ENCODE data around the gene RCOR1.
"Not testable (repeated sequence)": the region's sequence is repeated elsewhere in the genome, so short reads cannot be mapped to it uniquely, and the experiment has no call there.

RCOR1 gene

DNA sequence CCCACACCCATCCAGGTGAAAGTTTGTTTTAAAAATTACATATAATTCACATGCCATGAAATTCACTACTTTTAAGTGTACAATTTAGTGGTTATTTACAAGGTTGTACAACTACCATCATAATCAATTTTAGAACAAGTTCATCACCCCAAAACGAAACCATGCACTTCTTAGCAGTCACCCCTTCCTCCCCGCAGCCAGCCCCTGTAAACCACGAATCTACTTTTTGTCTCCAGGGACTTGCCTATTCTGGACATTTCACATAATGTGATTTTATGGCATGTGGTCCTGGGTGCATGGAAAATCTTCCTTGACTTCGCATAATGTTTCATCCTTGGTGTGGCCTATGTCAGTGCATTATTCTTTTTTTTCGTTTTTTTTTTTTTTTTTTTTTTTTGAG, 165.6 kb downstream of the RCOR1 start:
- no peak for DNase-seq

DNA sequence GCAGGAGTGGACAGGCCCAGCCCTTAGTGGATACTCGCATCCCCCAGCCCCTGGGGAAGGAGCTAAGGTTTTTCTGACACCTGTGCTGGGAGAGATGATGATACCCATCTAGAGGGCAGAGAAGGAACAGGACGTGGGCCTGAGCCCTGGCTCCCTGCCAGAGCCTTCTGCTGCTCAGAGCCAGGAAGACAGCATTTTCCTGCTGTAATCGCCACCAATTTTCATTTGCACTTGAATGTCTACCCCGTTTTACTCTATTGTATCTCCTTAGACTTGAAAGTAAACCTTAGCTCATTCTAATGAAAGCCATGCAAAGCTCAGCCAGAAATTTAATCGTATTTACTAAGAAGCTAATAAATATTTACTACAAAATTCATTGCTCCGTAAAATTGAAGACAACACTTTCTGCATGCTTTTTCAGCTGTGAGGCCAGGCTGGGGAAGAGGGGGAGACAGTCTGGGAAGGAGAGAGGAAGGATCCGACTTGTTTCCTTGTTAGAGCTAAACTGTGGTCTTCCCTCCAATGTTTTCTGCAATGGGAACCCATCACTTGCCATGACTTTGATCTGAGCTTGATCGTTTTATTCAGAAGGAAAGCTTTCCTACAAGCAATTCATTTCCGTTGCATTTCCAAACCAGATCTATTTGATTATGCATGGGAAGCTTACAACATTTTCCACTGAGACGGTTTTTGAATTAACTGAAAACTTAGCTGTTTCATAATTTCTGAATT, 167.2 kb downstream of the RCOR1 start:
- DNase-seq = no peak

DNA sequence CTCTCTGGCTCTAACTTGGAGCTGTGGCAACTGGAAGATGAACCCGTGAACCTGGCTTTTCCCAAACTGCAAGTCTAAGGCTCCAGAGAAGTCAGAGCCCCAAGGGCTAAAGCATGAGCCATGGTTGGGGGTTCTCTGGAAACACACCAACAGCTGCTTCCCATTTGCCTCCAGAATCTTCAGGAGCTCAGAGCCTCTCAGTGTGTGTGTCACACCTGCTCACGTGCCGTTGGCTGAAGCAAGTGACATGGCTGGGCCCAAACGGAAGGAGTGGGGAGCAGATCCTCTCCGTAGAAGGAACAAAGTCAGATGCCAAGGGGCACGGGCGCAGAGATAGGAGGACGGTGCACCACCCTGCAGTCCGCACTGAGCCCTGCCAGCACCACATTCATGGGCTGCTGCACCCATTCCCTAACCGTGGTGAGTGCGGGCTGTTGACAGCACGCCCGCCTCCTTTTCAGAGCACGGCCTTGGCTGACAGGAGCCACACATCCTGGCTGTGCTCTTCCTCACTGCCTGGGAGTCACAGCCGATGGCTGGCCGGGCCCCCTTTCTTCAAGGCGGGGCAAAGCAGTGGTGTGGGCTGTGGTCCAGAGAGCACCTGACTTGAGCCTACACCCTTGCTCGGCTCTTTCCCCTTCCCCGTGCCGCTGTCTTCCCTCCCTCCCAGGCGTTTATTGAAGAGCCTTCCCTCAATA, 168.2 kb downstream of the RCOR1 start:
- DNase-seq = no peak

DNA sequence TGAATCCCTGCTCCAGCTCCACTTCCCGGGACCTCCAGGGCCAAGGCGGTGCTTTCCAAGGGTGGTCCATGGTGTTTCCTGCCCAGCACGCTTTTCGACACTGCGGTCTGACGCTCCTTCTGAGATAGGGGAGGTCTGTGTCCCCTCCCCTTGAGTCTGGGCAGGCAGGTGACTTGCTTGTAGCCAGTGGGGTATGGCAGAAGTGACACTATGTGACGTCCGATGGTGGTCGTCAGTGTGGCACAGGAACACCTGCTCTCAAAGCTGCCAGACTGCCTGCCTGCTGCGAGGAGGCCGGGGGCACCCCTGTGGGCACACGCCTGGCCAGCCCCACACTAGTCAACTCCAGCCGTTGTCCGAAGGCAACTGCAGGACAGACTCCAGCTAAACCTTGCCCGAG, 168.8 kb downstream of the RCOR1 start:
- no peak for DNase-seq

DNA sequence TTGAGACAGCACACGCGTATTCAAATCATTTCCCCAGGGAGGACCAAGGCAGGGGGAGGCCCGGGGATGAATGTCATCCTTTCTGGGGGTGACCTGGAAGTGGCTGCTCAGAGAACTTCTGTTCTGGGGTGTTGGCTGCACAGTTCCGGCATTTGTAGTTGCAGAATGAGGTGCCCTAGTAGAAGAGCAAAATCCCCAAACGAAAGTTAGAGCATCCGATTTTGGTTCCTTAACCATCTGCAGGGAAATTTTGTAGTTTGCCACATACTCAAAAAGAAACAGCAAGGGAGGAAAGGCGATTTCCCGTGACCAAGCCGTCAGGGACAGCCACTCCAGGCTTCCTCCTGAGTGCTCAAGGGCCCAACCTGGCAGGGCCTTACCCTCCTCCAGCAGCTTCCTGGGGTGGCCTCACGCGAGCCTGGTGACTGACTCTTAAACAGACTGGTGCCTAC, 171.8 kb downstream of the RCOR1 start:
- no peak for DNase-seq

DNA sequence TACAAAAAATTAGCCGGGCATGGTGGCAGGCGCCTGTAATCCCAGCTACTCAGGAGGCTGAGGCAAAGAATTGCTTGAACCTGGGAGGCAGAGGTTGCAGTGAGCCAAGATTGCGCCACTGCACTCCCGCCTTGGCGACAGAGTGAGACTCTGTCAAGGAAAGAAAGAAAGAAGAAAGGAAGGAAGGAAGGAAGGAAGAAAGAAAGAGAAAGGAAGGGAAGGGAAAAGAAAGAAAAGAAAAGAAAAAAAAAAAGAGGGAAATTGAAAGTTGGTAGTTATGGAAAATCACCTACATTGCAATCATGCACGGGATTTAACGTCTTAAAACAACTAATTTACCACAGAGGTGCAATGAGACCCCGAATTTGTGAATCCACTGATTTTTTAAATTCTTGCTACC, 173.3 kb downstream of the RCOR1 start:
- not testable (repeated sequence) for DNase-seq

DNA sequence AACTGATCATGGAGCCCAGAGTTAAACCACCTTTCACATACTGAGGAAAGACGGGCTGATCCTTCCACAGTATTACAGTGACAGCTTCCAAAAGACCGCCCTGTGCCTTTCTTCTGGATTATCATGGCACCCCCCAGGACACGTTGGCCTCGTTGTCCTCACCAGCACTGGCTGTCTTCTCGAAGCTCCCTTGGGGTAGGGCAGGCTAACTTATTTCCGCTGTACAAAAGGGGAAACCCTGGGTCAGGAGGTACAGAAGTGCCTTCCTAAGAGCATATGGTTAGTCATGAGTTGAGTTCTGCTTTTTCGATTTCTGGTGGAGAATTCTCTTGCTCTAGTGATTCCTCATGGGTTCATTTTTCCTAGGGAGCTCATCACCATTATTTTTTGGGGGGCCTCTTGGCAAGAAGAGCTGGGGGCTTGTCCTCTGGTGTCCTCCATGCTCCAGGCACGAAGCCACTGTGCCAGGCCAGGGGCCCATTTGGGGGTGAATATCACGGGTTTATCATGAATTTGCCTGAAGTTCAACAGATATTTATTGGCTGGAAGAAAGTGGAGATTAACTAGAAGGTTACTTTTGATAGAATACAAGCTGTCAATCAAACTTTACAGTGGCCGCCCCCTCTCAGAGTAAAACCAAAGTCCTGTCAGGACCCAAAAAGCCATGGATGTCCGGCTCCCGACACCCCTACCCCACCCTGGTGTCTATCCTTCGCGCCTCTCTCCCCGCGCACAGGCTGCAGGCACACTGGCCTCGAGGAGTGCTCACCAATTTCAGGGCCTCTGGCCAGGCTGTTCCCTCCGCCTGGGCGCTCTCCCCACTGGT, 176.0 kb downstream of the RCOR1 start:
- DNase-seq = no peak

DNA sequence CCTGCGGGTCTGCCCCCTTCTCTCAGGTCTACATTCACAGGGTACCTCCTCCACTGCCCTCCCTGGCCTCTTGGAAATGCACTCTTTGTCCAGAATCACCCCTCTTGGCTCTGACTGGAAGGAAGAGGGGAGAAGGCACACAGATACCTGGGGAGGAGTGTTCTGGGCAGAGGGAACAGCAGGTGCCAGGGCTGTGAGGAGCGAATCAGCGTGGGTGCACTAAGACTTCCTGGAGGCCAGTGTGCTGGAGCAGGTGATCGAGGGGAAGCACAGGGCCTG, 176.5 kb downstream of the RCOR1 start:
- no peak for DNase-seq

DNA sequence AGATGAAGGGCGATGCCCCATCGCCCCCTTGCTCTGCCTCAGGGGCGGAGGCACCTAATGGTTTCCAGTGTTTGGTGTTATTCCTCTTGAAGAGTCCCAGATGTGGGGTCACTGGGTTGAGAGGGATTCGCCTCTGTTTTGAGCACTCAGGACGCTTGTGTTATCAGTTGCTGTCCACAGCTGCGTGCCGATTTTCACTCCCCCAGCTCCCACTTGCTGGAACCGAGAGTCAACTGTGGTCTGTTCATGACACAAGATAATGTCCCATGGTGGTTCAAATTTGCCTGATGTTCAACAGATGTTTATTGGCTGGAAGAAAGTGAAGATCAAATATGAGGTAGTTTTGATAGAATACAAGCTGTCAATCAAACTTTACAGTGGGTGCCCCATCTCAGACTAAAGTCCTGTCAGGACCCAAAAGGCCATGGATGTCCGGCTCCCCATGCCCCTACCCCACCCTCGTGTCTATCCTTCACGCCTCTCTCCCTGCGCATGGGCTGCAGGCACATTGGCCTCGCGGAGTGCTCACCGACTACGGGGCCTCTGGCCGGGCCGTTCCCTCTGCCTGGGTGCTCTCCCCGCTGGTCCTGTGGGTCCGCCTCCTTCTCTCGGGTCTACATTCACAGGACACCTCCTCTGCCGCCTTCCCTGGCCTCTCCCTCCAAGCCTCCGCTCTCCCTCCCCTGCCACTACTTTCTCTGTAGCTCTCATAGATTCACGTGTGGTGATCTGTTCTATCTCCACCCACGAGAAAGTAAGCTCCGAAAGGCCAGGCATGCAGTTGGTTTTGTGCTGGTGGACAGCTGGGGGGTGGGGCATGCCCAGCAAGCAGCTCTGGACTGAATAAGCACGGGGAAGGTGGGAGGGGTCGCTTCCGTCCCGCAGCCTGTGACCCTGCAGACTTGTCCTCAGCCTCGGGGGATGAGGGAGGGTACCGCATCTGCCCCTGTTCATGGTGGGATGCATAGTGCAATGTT, 178.0 kb downstream of the RCOR1 start:
- DNase-seq = no peak

DNA sequence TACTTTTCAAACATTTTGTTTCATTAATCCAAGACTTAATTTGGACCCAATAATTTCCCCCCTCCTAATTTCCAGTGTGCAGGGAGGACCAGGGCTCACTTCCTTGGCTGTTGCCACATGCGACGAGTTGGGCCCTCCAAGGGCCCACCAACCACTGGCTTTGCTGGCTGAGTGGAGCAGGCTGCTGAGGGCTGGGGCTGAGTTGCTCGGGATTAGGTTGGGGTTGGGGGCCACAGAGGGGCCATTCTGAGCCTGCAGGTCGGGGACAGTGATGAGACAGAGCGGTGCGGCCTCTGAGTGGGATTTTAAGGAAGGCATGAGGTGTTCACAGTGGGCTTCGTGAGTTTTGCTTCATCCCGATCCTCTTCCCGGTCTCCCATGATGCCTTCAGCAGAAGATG, 178.7 kb downstream of the RCOR1 start:
- DNase-seq = no peak

DNA sequence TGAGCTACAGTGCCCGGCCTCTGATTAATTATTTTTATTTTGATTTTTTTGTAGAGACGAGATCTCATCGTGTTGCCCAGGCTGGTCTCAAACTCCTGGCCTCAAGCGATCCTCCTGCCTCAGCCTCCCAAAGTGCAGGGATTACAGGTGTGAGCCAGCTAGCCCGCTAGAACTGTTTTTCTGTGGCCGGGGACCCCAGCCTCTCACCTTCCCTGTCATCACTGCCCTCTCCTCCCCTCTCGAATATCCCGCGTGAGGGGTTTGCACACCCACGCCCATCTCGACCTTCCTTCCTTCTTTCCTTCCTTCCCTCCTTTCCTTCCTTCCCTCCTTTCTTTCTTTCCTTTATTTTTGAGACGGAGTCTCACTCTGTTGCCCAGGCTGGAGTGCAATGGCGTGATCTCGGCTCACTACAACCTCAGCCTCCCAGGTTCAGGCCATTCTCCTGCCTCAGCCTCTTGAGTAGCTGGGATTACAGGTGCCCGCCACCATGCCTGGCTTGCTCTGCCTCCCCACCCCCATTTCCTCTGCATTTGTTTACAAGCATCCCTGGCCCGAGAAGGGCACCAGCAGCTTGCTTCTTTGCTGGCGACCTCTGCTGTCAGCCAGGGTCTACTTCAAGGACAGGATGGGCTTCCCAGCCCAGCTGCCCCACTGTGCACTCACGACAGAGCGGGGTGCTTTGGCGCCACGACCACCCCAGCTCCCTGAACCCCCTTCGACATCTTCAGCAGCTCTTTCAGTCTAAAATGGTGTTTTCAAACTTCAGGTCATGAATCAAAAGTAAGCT, 180.5 kb downstream of the RCOR1 start:
- no peak for DNase-seq

DNA sequence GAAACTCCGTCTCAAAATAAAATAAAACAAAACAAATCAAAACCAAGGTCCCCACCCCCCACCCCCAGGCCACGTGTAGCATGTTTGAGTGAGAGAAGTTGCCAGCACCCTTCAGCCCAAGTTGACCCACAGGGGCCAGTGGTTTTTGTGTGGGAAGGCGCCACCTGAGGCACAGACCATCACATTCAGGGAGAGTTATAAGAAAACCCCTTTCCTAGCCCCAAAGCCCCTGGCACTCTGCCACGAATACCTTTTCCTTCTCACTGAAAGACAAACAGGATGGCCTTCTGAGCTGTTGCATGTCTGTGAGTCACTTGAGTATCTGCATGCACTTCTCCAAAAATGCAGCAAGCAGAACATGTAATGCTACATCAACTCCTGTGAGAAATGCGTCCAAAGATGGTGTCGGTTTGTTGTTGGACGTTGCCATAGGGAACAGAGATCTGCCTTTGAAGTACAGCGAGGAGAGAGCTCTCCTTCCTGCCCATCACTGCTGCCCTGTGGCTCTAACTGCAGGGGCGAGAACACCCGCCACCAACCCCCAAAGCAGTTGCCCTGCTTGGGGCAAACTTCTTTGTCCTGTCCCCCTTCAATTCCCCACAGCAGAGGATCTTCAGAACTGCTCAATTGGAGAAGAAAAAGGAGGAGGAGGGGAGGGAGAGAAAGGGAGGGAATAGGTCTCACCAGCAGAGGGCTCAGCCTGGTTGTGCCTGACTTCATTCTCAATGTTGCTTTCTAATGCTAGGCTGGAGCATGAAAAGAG, 182.1 kb downstream of the RCOR1 start:
- no peak for DNase-seq

DNA sequence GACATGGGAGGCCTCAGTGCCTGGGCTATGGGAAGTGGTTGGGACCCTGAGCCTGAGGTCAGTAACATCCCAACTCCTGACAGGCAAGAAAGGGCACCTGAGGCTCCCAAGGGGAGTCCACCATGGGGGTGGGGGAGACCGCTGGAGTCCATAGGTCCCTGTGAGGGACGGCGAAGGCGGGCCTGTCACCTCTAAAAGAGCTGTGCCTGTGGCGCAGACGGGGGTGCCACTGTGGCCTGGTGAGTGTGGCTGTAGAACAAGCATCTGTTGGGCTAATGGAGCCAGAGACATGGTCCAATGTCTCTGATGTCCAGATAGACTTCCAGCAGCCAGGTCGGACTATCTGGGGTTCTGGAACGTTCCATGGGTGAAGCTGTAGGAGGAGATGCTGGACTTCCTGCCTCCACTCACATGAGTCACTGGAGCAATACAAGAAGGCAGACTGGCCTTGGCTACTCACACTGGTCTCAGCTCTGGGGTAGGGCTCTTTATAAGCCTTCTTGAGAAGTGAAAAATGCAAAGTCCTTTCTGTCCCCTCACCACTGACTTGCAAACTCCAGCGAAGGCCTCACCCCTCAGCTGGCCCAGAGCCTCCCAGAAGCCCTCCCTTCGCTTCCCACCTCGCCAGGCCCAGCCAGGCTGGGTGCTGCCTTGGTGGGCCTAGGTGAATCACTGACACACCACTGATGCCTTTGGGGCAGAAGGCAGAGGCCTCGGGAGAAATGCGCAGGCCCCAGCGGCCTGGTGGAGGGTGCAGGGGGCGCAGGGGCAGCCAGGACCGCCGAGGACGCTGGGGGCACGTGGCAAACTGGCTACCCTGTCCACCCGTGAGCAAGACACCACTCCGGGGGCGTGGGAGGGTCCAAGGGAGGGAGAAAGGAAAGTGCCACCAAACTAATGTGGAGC, 183.7 kb downstream of the RCOR1 start:
- DNase-seq = no peak

DNA sequence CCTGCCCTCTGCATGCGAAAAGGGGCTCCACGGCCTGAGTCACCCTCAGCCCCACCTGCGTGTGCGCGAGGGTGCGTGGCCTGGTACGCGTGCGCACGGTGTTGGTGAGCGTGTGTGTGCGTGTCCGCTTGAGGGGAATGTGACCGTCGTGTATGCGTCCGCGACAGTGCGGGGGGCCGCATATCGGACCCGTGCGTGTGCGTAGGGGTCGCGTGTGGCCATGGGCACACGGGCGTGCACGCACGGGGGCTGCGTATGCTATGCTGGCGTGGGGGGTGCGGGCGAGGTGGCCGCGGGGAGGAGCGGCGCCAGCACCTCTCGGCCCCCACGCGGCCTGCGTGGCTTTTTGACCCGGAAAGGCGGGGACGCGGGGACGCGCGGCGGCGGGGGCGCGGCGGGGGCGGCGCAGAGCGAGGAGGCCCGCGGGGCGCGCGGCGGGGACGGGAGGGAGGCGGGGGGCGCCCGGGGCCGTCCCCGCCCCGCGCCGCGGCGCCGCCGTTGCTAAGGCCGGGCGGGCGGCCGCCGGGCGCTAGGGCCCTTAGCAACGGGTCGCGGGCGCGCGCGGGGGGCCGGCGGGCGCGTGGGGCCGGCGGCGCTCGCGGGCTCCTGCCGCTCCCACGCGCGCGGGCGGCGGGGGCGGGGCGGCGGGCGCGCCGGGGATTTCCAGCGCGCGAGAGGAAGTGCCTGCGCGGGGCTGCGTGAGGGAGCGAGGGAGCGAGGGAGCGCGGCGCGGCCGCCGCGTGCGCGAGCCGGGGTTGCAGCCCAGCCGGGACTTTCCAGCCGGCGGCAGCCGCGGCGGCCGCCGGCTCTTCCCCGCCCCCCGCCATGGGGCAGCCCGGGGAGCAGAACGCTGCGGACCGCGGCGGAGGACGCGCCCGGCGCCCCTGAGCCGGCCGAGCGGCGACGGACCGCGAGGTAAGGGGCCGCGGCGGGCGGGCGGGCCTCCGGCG, 184.6 kb downstream of the RCOR1 start, which contains the start of gene TRAF3:
TRAF3 (plus strand) TSS at position 689 of the 950 bp plus-strand sequence. CDS start 92,753 bp downstream, outside the sequence.
- peak; percentile 18 for DNase-seq

DNA sequence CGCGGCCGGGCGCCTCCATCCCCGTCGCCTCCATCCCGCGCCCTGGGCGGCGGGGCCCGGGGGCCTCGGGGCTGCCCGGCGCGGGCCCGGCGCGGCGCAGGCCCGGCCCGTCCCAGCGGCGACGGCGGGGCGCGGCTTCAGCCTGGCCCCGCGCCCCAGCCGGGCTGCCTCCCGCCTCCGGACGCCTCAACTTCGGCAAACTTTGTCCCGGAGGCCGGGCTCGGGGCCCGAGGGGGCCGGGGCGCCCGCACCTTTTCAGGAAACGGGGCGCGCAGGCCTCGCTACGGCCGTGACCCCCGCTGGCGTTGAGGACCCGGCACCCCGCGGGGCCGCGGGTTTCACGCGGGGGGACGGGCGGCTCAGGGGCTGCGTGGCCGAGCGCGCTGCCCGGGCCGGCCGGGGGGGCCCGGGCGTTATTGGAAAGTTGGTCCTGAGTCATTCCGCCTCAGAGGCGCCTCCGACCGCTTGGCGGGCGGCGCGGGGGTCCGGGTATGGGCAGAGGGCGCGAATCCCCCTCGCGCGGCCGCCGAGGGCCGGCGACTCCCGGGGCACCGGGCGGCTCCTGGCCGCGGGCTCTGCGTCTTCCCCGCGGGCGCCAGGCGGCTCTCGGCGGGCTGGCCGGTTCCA, 185.4 kb downstream of the RCOR1 start:
- DNase-seq = no peak

DNA sequence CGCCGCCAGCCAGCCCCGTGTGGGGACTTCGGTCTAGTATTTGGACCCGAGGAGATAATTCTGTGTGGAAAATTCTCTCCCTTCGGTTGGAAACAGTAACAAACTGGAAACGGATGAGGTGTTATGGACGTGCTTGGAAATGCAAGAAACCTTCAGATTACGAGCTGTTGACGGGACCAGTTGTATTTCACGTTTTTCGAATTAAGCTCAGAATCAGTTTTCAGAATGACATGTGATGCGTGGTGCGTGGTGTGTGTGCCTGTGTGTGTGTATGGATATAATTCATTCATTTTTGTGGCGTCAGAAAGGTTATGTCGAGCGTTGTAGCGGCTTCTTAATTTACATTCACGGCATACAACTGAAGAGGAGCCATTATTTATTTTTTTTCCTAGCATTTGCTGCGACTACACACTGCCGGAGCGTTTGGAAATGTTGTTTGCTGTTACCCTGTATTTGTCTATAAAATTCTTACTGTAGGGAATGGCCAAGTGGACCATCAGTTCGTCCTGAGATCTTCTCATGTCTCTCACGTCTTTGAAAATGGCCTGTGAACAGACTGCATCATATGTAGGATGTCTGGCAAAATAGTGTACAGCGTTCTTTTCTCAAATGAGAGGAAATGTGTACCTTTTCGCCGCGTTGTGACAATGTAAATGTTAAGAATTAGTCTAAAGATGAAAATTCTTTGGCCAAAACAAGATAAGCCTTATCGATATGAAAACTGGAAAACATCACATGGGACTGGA, 186.1 kb downstream of the RCOR1 start:
- DNase-seq = no peak

DNA sequence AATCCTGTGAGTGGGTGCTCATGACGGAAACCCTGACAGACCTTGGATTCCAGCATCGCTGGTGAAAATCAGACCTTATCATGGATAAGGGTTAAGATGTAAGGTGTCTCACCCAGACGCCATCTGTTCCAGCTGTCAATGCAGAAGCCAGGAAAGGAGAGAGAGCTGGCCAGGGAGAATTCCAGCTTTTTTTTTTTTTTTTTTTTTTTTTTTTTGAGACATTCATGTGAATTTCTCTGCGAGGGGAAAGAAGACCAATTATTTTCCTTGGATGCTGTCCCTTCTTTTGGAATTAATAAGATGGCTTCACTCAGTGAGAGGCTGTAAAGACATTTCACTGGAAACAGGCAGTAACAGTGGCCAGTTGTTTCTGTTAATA, 186.6 kb downstream of the RCOR1 start:
- DNase-seq = no peak
